Measurements from ENCODE around the gene SERGEF. TPM values are rescaled to one million over a fixed set of nuclear protein-coding genes. Genes with fewer than 3 reads are reported as not detected.
A peak's percentile ranks its signal among the peaks of the same experiment; 100 is the strongest.

SERGEF gene
- total RNA-seq, 1 donor from 2014 or later, result 16.6 TPM

- DNase-seq (ENCODE audit: low read depth), result no peak
Observed at GRCh38 chr11:17771841-17772401, 240.9 kb downstream of the SERGEF start.

GRCh38 chr11:17771415-17771814, 241.4 kb downstream of the SERGEF start:
- no peak for DNase-seq (ENCODE audit: low read depth)

GRCh38 chr11:17770917-17771316, 241.9 kb downstream of the SERGEF start:
- no peak for DNase-seq (ENCODE audit: low read depth)

DNA sequence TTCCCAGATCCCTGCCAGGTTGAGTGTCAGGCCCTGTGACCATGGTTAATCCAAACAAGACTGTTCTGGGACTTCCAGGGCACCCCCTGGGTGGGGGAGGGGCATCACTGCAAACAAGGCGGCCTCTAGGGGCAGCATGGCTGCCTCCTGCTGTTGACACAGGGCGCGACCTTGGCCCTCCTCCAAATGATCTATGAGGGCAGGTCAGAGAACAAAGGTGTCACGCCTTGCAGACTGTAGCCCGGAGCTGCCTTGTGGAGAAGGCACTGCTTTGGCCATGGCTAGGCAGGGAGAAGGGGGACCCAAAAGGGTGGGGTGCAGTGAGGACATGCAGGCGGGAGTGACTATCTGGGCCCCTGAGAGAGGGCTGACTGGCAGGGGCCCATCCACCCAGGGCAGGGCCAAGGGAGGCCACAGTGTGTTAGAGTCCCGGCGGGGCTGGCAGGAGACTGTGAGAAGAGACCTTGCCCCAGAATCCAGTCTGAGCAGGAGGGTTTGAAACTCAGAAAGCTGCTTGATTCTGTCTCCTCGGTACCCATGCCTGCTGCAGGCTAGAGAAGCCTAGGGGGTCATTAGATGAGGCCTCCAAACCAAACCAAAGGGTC, 242.7 kb downstream of the SERGEF start:
- DNase-seq (ENCODE audit: low read depth), result peak; percentile 13

GRCh38 chr11:17769218-17769617, 243.6 kb downstream of the SERGEF start:
- no peak for DNase-seq (ENCODE audit: low read depth)

GRCh38 chr11:17768547-17768946, 244.3 kb downstream of the SERGEF start:
- DNase-seq (ENCODE audit: low read depth), result no peak

- DNase-seq (ENCODE audit: low read depth), result no peak
Observed at GRCh38 chr11:17767914-17768313, 244.9 kb downstream of the SERGEF start.

DNA sequence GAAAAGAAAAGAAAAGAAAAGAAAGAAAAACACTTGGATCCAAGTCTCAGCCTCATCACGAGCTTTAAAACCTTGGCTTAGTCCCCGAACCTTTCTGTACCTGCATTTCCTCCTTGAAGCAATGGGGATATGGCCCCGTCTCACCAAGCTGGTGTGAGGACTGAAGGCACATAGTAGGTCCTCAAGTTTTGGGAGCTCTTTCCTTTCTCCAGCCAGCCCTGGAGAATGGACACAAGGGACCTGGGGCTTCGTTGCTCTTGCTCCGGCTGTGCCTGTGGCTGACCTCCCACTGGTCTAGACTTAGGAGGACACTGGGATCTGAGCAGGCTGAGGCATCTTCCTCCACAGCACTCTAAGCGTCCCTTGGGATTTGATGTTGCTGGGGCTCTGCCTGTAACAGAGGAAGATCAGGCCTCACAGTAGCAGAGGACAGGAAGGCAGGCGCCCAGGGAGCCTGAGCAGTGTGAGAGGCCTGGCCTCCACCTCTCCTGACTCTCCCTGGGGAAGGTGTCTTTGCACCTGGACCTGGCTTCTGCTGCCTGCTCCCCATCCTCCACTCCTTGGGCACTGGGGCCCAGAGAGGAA, 245.5 kb downstream of the SERGEF start:
- DNase-seq (ENCODE audit: low read depth), result peak; percentile 15

DNA sequence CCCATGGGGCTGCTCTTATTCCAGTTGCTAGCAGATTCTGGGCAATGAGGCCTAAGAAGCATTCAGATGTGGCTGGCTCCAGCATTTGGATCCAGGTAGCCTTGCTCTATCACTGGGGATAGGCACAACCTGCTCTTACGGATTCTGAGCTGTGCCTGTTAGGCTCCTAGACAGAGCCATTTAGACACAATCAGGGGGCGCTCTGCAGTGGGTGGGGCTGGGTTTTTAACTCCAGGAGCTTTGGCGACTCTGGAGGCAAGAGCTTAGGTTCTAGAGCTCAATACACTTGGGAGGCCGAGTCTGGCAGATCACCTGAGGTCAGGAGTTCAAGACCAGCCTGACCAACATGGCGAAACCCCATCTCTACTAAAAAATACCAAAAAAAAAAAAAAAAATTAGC, 246.3 kb downstream of the SERGEF start:
- no peak for DNase-seq (ENCODE audit: low read depth)

DNA sequence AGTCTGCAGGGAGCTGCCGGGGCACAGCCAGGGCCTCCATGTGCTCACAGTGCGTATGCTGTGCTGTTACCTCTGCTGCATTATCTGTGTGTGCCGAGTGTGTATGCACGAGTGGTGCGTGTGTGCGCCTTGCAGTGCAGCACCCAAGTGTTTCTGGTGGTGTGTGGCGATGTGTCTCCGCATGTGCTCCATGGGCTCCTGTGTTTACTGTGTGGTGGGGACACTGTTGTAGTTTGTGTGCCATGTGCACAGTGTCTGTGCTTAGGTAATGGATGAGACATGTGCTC, 246.8 kb downstream of the SERGEF start:
- DNase-seq (ENCODE audit: low read depth), result no peak

DNA sequence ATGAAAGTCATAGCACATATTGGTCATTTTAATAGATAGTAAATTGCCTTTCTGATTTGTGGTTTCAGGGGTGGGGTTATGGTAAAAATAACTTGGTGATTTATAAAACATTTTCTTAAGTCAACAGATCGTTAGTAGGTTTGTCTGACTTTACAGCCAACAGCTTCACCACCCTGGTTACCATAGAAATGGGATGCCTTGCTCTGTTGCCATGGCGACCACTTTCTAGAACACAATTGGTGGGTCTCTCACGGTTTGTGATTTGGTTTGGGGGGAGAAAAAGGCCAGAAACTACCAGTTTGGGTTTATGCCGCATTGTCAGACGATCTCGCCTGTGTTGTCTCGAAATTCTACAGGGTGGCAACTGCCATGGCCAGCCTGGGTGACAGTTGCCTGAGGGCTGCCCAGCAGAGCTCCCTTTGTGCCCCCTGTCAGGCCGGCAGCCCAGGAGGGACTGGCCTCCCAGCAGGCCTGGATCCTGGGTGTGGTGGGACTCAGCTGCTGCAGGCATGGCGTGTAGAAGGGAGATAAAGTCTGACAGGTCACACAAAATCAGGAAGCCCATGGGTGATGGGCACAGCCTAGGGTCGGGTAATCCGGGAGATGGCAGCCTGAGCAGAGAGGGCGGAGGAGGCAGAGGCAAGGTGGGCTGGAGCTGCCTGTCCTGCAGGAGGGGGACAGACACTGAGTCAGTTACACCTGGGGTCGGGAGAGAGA, 247.3 kb downstream of the SERGEF start:
- no peak for DNase-seq (ENCODE audit: low read depth)

DNA sequence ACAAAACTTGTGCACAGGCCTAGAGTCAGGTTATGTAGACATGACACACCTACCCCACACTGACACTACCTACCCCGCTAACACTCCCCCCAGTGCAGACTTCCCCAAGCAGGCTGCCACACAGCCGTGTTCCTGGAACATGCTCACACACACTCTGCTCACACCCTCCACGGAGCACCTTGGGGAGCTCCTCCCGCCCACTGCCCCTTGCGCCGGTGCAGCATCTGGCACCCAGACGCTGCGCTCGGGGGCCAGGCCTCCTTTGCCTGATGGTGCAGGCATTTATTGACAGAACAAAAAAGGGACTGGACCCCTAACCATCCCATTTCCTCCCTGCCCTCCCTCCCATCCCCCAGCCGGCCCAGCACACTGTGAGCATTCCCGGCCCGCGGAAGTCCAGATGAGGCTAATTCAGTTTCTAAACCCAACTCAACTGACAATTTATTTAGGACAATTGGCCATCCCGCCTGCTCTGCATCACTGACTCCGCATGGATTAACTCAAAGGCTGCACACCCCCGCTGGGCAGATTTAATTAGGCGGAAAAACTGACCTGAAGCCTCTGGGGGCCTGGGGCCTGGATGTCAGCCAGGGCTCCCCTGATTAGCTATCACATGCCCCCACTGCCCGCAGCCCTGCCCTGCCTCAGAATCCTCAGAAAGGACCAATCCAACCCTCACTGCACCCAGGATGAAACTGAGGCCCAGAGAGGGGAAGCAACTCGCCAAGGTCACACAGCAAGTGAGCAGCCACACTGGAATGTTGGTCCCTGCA, 248.2 kb downstream of the SERGEF start:
- DNase-seq (ENCODE audit: low read depth), result no peak

DNA sequence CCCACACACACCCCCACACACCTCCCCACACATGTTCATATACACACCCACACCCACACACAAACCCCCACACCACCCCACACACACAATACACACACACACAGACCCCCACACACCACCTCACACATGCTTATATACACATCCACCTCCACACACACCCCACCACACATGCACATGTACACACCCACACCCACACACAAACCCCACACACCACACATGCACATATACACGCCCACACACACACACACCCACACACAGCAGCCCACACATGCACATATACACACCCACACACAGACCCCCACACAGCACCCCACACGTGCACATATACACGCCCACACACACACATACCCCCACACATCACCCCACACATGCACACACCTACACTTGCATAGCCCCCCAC, 249.1 kb downstream of the SERGEF start:
- no peak for DNase-seq (ENCODE audit: low read depth)

GRCh38 chr11:17763244-17763643, 249.6 kb downstream of the SERGEF start:
- DNase-seq (ENCODE audit: low read depth), result no peak

DNA sequence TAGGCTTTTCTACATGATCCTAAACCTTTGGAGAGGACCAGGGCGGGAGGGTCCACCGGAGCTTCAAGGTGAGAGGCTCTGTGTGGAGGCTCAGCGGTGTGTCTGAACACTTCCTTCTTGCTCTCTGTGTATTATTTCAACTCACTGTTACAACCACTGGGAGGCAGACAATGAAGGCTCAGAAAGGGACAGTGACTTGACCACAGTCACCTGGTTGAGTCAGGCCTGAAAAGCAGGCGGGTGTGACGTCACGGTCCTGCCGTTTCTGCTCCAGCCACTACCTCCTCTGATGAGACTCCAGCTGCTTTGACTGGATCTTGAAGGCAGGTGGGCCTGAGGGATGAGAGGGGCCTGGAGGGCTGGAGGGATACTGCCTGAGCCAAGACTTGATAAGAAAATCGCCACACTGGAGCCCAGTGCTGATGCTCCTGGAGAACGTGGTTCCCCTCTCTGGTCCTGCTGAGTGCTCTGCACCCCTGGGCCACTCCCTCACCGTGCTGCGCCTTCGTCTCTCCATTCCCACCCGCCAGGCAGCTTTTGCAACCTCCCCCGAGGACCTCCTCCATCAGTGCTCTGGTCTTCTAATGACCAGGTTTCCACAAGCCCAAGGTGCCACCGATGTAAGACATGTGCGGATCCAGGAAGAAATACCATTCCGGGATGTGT, 250.4 kb downstream of the SERGEF start:
- no peak for DNase-seq (ENCODE audit: low read depth)

GRCh38 chr11:17760102-17761029, 252.5 kb downstream of the SERGEF start:
- peak; percentile 17 for DNase-seq (ENCODE audit: low read depth)

DNA sequence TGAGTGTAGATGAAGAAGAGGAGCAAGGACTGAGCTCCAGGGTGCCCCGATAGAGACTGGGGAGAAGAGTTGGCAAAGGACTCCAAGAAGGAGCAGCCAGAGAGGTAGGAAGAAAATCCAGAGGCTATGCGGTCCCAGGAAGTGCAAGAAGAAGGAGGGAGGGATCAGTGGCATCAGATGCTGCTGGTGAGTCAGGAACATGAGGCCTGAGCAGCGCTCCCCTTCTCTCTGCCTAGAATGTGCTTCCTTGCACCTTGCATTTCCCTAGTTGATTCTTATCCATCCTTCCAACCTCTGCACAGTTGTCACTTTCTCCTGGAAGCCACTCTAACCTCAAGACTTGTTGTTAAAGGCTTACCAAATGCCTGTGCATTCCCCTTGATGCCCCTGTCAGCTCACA, 257.0 kb downstream of the SERGEF start:
- no peak for DNase-seq (ENCODE audit: low read depth)

GRCh38 chr11:17753641-17754040, 259.2 kb downstream of the SERGEF start:
- DNase-seq (ENCODE audit: low read depth), result peak; percentile 73

DNA sequence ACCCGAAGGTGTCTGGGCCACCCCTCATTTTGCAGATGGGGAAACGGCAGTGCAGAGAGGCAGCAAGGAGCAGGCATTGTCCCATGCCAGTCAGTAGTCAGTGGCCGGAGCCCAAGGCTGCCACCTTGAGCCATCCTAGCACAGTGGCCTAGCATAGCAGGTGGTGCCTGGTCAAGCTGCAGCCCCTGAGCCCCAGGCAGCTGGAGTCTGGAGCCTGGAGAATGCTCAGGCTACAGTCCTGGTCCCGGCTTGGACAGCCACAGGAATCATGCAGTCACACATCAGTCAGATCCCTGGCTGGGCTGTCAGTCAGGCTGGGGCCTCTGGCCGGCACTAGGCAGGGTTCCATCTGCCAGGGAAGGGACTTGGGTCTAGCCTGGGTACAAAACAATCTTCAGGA, 259.7 kb downstream of the SERGEF start:
- DNase-seq (ENCODE audit: low read depth), result peak; percentile 86

- DNase-seq (ENCODE audit: low read depth), result no peak
Observed at GRCh38 chr11:17752144-17752543, 260.7 kb downstream of the SERGEF start.

Measured in myocyte (in vitro differentiated cells).